ENCODE data around the gene NDUFA13.

NDUFA13 gene

DNA sequence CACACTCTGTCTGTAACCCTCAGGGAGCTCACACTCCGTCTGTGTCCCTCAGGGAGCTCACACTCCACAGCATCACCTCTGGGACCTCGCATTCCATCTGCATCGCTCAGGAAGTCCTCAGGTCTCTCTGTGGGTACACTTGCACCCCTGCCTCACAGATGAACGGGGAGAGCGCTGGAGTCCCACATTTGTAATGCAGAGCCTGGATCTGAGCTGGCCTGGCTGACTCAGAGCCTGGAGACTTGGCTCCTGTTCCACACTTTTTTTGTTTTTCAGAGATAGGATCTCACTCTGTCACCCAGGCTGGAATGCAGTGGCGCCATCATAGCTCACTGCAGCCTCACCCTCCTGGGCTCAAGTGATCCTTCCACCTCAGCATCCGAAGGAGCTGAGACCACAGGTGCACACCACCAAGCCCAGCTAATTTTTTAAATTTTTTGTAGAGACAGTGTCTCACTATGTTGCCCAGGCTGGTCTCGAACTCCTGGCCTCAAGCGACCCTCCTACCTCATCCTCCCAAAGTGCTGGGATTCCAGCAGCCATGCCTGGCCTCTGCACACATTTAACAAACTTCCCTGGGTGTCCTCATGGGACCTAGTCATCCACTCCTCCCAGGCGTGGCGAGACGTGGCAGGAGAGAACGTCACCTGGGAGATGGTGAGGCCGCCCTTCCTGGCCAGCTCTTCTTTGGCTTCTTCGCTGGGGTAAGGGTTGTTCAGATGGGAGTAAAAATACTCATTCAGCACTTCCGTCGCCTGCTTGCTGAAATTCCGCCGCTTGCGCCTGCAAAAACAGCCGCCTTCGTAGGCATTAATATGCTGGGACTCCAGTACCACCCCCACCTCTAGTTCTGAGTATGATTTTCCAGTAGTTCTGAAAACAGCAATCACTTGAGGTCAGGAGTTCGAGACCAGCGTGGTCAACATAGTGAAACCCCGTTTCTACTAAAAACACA, 53.1 kb downstream of the NDUFA13 start:
- Mint-ChIP-seq H3K4me3 (no peak overlapping the region), H3K27me3 (no peaks in the 10 kb centered on the region), H3K9me3 (no peaks in the 10 kb centered on the region), H3K36me3 (ENCODE audit: low read depth) (peaks cover 58% of the 10 kb centered on the region), H3K27ac (peak overlapping the region; percentile 63), H3K4me1 (ENCODE audit: low read depth) (peaks cover 9% of the 10 kb centered on the region)
- DNase-seq, result no peak

DNA sequence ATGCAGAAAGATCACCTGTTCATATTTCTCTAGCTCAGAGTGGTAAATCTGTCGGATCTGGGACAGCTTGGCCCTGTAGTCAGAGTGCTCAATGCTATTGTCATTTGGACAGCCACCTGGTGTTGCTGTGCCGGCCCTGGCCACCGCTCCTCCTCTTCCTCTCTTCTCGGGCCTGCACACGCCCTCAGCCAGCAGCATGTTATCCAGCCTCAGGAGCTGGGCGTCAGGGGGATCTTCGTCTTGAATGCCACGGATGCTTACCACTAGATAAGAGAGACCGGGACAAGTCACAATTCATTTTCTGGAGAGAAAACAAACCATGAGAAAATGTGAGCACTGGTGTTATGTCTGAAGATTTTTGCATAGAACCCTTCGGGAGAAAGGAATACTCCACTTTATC, 54.5 kb downstream of the NDUFA13 start:
- Mint-ChIP-seq H3K9me3 (no peaks in the 10 kb centered on the region), H3K27me3 (no peaks in the 10 kb centered on the region), H3K4me1 (ENCODE audit: low read depth) (peaks cover 9% of the 10 kb centered on the region), H3K36me3 (ENCODE audit: low read depth) (peaks cover 45% of the 10 kb centered on the region), H3K4me3 (no peak overlapping the region), H3K27ac (no peak overlapping the region)
- DNase-seq, result no peak

DNA sequence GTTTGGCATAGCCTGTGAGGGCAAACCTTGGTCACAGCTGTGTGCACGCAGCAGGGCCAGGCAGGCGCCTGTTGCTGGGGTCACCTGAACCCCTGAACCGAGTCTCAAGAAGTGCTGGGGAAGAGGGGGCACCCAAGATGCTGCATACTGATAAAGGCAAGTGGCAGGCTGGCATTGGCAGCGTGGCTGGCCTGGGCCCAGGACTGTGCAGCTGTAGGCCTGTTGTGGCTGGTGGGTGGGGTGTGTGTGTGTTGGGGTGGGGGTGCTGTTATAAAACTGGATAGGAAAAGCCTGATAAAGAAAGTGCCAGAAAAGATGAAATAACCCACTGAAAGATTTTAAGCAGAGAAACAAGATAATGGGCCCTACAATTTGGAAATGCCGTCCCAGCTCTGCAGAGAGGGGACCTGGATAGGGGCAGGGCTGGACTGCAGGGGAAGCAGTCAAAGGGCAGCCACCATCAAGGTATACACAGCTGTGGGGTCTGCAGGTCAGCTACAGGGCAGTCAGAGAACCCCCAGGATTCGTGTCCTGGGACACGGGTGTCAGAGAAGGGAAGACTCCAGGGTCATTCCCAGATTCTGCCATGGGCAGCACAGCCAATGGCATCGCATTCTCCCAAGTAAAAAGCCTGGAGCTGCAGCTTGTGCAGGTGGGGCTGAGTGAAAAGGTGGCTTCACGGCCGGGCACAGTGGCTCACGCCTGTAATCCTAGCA, 55.2 kb downstream of the NDUFA13 start:
- no peak for DNase-seq
- Mint-ChIP-seq H3K9me3 (no peaks in the 10 kb centered on the region), H3K27ac (no peak overlapping the region), H3K4me3 (no peak overlapping the region), H3K4me1 (ENCODE audit: low read depth) (peaks cover 9% of the 10 kb centered on the region), H3K27me3 (no peaks in the 10 kb centered on the region), H3K36me3 (ENCODE audit: low read depth) (peaks cover 42% of the 10 kb centered on the region)

DNA sequence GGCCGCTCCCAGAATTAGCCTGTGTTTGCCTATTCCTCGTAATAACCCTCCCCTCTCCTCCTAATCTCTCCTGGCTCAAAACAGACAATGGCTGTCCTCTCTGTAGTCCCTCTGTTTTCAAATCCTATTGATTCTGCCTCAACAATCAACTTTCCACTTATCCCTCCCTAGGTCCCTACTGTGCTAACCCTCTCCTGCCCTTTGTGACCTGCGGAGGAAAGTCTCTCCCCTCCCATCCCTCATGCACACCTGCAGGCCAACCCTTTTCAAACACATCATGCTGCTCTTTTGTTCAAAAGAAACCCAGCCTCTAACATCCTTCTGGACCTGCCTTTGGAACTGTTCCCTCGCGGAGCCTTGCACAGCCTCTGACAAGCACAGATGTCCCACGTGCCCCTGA, 59.4 kb downstream of the NDUFA13 start:
- H3K27me3 Mint-ChIP-seq, result no peaks in the 10 kb centered on the region
- DNase-seq, result no peak
- no peak overlapping the region for H3K27ac Mint-ChIP-seq
- no peaks in the 10 kb centered on the region for H3K9me3 Mint-ChIP-seq
- H3K4me1 Mint-ChIP-seq (ENCODE audit: low read depth), result peaks cover 7% of the 10 kb centered on the region
- H3K4me3 Mint-ChIP-seq, result no peak overlapping the region
- H3K36me3 Mint-ChIP-seq (ENCODE audit: low read depth), result peaks cover 19% of the 10 kb centered on the region
